NOMO-1 (cell line): ENCODE results near the gene KDM4B.
"Not testable (repeated sequence)": the region's sequence is repeated elsewhere in the genome, so short reads cannot be mapped to it uniquely, and the experiment has no call there.

ENCODE experiments used
- DNase-seq, 2 experiments: peaks; one replicate each; lab custom pipeline; 2025; ENCODE audit not compliant: unreplicated experiment in 2 of 2; lab: John Stamatoyannopoulos, UW

The KDM4B gene

DNA sequence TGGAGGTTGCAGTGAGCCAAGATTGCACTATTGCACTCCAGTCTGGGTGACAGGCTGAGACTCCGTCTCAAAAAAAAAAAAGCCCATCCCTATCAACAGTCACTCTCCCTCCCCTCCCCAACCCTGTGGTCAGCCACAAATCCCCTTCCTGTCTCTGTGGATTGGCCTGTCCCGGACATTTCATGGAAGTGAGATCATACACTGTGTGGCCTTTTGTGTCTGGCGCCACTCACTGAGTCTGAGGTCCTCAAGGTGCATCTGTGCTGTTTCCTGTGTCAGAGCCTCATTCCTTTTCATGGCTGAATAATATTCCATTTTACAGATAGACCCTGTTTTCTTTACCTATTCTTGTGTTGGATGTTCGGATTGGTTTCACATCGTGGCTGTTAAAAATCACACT, 222.2 kb downstream of the KDM4B start:
- no peak for DNase-seq

DNA sequence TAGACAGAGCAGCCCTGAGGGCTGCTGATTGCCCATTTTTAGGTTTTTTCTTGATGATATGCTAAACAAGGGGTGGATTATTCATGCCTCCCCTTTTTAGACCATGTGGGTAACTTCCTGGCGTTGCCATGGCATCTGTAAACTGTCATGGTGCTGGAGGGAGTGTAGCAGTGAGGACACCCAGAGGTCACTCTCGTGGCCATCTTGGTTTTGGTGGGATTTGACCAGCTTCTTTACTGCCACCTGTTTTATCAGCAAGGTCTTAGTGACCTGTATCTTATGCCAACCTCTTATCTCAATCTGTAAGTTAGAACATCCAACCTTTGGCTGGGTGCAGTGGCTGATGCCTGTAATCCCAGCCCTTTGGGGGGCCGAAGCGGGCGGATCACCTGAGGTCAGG, 223.7 kb downstream of the KDM4B start:
- DNase-seq: no peak

DNA sequence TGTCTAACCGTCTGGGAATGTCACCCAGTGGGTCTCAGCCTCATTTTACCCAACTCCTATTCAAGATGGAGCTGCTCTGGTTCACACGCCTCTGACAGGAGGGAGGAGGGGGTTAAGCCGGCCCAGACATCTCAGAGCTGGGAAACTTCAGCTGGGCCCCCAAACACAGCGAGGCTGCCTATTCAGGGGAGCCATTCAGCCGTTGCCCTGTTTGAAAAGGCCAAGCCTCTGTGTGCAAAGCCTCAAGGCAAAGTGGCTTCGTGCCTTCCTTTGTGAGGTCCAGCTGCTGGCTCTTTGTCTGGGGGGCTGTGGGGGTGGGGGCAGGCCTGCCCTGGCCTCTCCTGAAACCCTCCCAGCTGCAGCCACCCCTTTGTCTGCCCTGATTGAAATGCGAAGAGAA, 224.3 kb downstream of the KDM4B start:
- DNase-seq: no peak

DNA sequence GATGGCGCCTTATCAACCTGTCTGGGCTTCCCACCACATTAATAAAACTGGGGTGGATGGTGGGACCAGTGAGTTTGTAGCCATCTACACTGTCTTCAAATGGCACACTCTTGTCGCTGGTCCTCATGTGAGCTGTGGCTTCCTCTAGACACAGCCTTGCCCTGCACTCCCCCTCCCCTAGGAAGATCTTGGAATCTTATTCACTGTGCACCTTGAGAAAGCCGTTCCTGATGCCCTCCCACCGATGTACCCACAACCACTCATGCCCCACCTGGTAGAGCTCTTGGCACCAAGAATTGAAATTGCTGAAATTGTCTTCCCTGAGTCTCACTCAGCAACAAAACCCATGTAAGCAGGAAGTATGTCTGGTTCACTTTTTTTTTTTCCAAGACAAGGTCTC, 225.7 kb downstream of the KDM4B start:
- DNase-seq: no peak

DNA sequence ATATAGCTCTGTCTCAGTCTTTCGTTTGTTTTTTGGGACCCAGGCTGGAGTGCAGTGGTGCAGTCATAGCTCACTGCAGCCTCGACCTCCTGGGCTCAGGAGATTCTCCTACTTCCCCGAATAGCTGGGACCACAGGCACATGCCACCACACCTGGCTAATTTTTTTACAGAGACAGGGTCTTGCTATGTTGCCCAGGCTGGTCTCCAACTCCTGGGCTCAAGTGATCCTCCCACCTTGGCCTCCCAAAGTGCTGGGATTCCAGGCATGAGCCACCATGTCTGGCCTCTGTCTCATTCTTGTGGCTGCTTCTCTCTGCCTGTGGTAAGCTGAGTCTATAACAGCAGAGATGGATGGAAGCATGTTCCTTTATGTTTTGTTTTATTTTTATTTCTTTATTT, 226.7 kb downstream of the KDM4B start:
- not testable (repeated sequence) for DNase-seq

DNA sequence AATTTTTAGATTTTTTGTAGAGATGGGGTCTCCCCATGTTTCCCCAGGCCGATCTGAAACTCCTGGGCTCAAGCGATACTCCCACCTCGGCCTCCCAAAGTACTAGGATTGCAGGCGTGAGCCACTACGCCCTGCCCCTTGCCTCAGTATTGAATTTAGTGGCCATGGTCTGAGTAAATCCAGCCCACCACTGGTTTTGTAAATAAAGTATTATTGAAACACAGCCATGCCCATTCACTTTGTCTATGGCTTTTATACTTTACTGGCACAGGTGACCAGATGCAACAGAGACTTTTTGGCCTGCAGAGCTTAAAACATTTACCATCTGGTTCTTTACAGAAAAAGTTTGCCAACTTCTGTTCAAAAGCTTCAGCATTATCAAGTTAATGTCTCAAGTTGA, 227.9 kb downstream of the KDM4B start:
- DNase-seq: no peak

DNA sequence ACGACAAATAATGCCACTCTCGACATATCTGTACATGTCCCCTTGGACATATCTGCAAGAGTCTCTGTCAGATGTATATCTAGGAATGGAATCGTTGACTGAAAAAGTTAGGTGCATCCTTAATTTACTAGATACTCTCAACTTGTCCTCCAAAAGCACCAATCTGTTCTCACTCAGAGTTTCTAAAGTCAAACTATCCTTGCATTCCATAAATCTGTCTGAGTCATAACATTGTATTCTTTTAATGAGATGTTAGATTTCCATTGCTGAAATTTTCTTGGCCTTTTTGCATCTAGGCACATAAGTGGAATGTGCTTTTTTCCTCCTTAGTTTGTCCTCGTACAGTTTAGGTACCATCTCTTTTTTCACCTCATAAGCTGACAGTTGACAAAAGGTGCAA, 231.9 kb downstream of the KDM4B start:
- no peak for DNase-seq

DNA sequence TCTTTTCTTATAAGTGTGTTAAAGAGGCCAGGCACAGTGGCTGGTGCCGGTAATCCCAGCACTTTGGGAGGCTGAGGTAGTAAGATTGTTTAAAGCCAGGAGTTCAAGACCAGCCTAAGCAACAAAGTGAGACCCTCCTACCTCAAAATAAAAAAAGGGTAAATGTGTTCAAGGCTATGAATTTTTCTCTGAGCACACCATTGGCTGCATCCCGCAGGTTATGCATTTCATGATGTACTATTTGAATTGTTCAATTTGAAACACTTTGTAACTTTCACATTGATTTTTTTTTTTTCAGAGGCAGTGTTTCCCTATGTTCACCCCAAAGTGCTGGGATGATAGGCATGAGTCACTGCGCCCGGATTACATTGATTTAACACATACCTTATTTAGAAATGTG, 233.6 kb downstream of the KDM4B start:
- no peak for DNase-seq
